Measurements from ENCODE around the gene NTSR1.

Gene NTSR1

GRCh38 chr20:62792182-62792939, 83.7 kb downstream of the NTSR1 start:
- no peak for DNase-seq

GRCh38 chr20:62792940-62793756, 84.5 kb downstream of the NTSR1 start:
- DNase-seq = no peak

GRCh38 chr20:62793757-62794006, 85.0 kb downstream of the NTSR1 start:
- DNase-seq = no peak

- peak; percentile 94 for DNase-seq
Observed at GRCh38 chr20:62794007-62794724, 85.5 kb downstream of the NTSR1 start.

- DNase-seq = peak; percentile 74
Observed at GRCh38 chr20:62795023-62795761, 86.6 kb downstream of the NTSR1 start.

GRCh38 chr20:62796699-62797491, 88.3 kb downstream of the NTSR1 start:
- no peak for DNase-seq

GRCh38 chr20:62797671-62798532, 89.3 kb downstream of the NTSR1 start:
- DNase-seq = no peak

GRCh38 chr20:62799036-62799435, 90.4 kb downstream of the NTSR1 start:
- DNase-seq = no peak

- no peak for DNase-seq
Observed at GRCh38 chr20:62799459-62799858, 90.8 kb downstream of the NTSR1 start.

GRCh38 chr20:62799873-62800272, 91.2 kb downstream of the NTSR1 start:
- no peak for DNase-seq

GRCh38 chr20:62800314-62801259, 92.0 kb downstream of the NTSR1 start:
- no peak for DNase-seq

GRCh38 chr20:62801284-62802010, 92.8 kb downstream of the NTSR1 start:
- no peak for DNase-seq

- DNase-seq = no peak
Observed at GRCh38 chr20:62802026-62802712, 93.5 kb downstream of the NTSR1 start.

GRCh38 chr20:62804021-62804626, 95.5 kb downstream of the NTSR1 start:
- no peak for DNase-seq

- peak; percentile 70 for DNase-seq
Observed at GRCh38 chr20:62804627-62805154, 96.1 kb downstream of the NTSR1 start, which contains the start of gene OGFR. Gene OGFR (plus strand): TSS chr20:62804835. CDS start chr20:62804860, 25 bp downstream.

- DNase-seq = peak; percentile 51
Observed at GRCh38 chr20:62805155-62805710, 96.6 kb downstream of the NTSR1 start.

- DNase-seq = no peak
Observed at GRCh38 chr20:62805711-62806382, 97.2 kb downstream of the NTSR1 start.

Measured in activated naive CD4-positive, alpha-beta T cell treated with Interleukin-2 at 50 U/mL for 16 hours (primary cell).